C4-2B (cell line): ENCODE results near the gene COP1.
"Not testable (repeated sequence)": the region's sequence is repeated elsewhere in the genome, so short reads cannot be mapped to it uniquely, and the experiment has no call there.

Source experiments
- H3K27ac ChIP-seq: fragments of 450-650 bp; 2 replicates; pipeline ENCODE4 v1.5.1; 2017
- CTCF ChIP-seq: fragments of 450-650 bp; conservative IDR thresholded peaks from 2 replicates; pipeline ENCODE4 v1.5.1; 2017; ENCODE audit warnings: mild to moderate bottlenecking
- ZFX ChIP-seq: fragments of 450-650 bp; IDR thresholded peaks from 2 replicates; pipeline ENCODE4 v1.6.1; 2017

Gene COP1

GRCh38 chr1:176022574-176022973, 184.5 kb downstream of the COP1 start:
- no peak overlapping the region for H3K27ac ChIP-seq
- TF ChIP-seq ZFX: no peak
- TF ChIP-seq CTCF: no peak

GRCh38 chr1:176017722-176018121, 189.4 kb downstream of the COP1 start:
- no peak overlapping the region for H3K27ac ChIP-seq
- TF ChIP-seq ZFX (no peak), CTCF (no peak)

GRCh38 chr1:176009951-176010350, 197.1 kb downstream of the COP1 start:
- no peak for TF ChIP-seq CTCF
- TF ChIP-seq ZFX: no peak

GRCh38 chr1:176007756-176008389, 199.2 kb downstream of the COP1 start:
- H3K27ac ChIP-seq: not testable (repeated sequence)

More at GRCh38 chr1:176009951-176010350, 197.1 kb downstream of the COP1 start:
- no peak overlapping the region for H3K27ac ChIP-seq

- H3K27ac ChIP-seq: not testable (repeated sequence)
These were observed 212.4 kb downstream of the COP1 start for GRCh38 chr1:175994660-175995059.

- not testable (repeated sequence) for H3K27ac ChIP-seq
These were observed 214.3 kb downstream of the COP1 start for GRCh38 chr1:175992825-175993224.

GRCh38 chr1:175992202-175992601, 214.9 kb downstream of the COP1 start:
- not testable (repeated sequence) for H3K27ac ChIP-seq

GRCh38 chr1:175984813-175985212, 222.3 kb downstream of the COP1 start:
- TF ChIP-seq ZFX: no peak
- no peak for TF ChIP-seq CTCF
- H3K27ac ChIP-seq: no peak overlapping the region

GRCh38 chr1:175984057-175984812, 222.9 kb downstream of the COP1 start:
- no peak overlapping the region for H3K27ac ChIP-seq
- TF ChIP-seq CTCF (no peak), ZFX (no peak)

GRCh38 chr1:175983363-175983762, 223.7 kb downstream of the COP1 start:
- not testable (repeated sequence) for H3K27ac ChIP-seq
